H9 (cell line): ENCODE data around the gene DPF3. TPM values are rescaled to one million over a fixed set of nuclear protein-coding genes. Genes with fewer than 3 reads are reported as not detected.
A peak's percentile ranks its signal among the peaks of the same experiment; 100 is the strongest.

ENCODE experiments used
- DNase-seq: peaks from one replicate; pipeline ENCODE4 v3.0.0-alpha.2; 2017
- H2AFZ ChIP-seq: one replicate; pipeline ENCODE4 v1.6.1; 2013; ENCODE audit warnings: mild to moderate bottlenecking, low read length, control low read depth, moderate library complexity
- H2AK5ac ChIP-seq: 2 replicates; pipeline ENCODE4 v1.6.1; 2013; ENCODE audit warnings: low read length, control low read depth, mixed read lengths; ENCODE audit not compliant: insufficient read length
- H2BK120ac ChIP-seq: one replicate; pipeline ENCODE4 v1.6.1; 2013; ENCODE audit warnings: low read depth, mild to moderate bottlenecking, low read length, control low read depth, inconsistent platforms; ENCODE audit not compliant: poor library complexity, severe bottlenecking
- H2BK12ac ChIP-seq: 2 replicates; pipeline ENCODE4 v1.6.1; 2013; ENCODE audit warnings: low read length, control low read depth, mixed read lengths, low read depth; ENCODE audit not compliant: insufficient read length
- H2BK15ac ChIP-seq: 2 replicates; pipeline ENCODE4 v1.6.1; 2013; ENCODE audit warnings: low read depth, low read length, control low read depth
- H2BK20ac ChIP-seq: one replicate; pipeline ENCODE4 v1.6.1; 2013; ENCODE audit warnings: low read depth, mild to moderate bottlenecking, low read length, control low read depth, inconsistent platforms; ENCODE audit not compliant: poor library complexity, severe bottlenecking
- H2BK5ac ChIP-seq: 2 replicates; pipeline ENCODE4 v1.6.1; 2013; ENCODE audit warnings: low read length, control low read depth, mixed read lengths; ENCODE audit not compliant: insufficient read length
- H3K14ac ChIP-seq: 2 replicates; pipeline ENCODE4 v1.6.1; 2013; ENCODE audit warnings: low read length, control low read depth; ENCODE audit not compliant: insufficient read depth
- H3K18ac ChIP-seq: 2 replicates; pipeline ENCODE4 v1.6.1; 2013; ENCODE audit warnings: low read depth, mild to moderate bottlenecking, mixed read lengths, low read length, control low read depth; ENCODE audit not compliant: insufficient read length
- H3K23ac ChIP-seq: 2 replicates; pipeline ENCODE4 v1.6.1; 2013; ENCODE audit warnings: low read length, control low read depth, mixed read lengths, low read depth; ENCODE audit not compliant: insufficient read length
- H3K23me2 ChIP-seq: 2 replicates; pipeline ENCODE4 v1.6.1; 2013; ENCODE audit warnings: low read depth, mild to moderate bottlenecking, mixed read lengths, low read length, control low read depth; ENCODE audit not compliant: insufficient read length, poor library complexity, severe bottlenecking
- H3K27ac ChIP-seq: 2 replicates; pipeline ENCODE4 v1.5.1; 2013; ENCODE audit warnings: low read length, control low read depth, mixed read lengths, low read depth; ENCODE audit not compliant: insufficient read length
- H3K27me3 ChIP-seq: 2 replicates; pipeline ENCODE4 v1.6.1; 2013; ENCODE audit warnings: low read length, control low read depth, inconsistent platforms; ENCODE audit not compliant: insufficient read depth
- H3K4ac ChIP-seq: 2 replicates; pipeline ENCODE4 v1.6.1; 2013; ENCODE audit warnings: low read depth, mild to moderate bottlenecking, control low read depth, inconsistent platforms, low read length, moderate library complexity
- H3K4me1 ChIP-seq: 2 replicates; pipeline ENCODE4 v1.6.1; 2013; ENCODE audit warnings: low read length, control low read depth, inconsistent platforms; ENCODE audit not compliant: insufficient read depth
- H3K4me2 ChIP-seq: 2 replicates; pipeline ENCODE4 v1.6.1; 2013; ENCODE audit warnings: low read length, control low read depth, mixed read lengths; ENCODE audit not compliant: insufficient read length, insufficient read depth
- H3K56ac ChIP-seq: 2 replicates; pipeline ENCODE4 v1.6.1; 2013; ENCODE audit warnings: low read depth, mild to moderate bottlenecking, mixed read lengths, low read length, control low read depth; ENCODE audit not compliant: insufficient read length
- H3K79me1 ChIP-seq: 2 replicates; pipeline ENCODE4 v1.6.1; 2013; ENCODE audit warnings: low read depth, mild to moderate bottlenecking, moderate library complexity, low read length, control low read depth, inconsistent platforms; ENCODE audit not compliant: insufficient read depth, poor library complexity, severe bottlenecking
- H3K79me2 ChIP-seq: 2 replicates; pipeline ENCODE4 v1.6.1; 2013; ENCODE audit warnings: low read length, control low read depth, inconsistent platforms; ENCODE audit not compliant: insufficient read depth
- H3K9ac ChIP-seq: 2 replicates; pipeline ENCODE4 v1.6.1; 2013; ENCODE audit warnings: low read length, control low read depth, mixed read lengths; ENCODE audit not compliant: insufficient read length; ENCODE audit errors: extremely low read depth
- H3K9me3 ChIP-seq: one replicate; pipeline ENCODE4 v1.6.1; 2013; ENCODE audit warnings: low read depth, low read length, inconsistent platforms; ENCODE audit not compliant: control insufficient read depth
- H3T11ph ChIP-seq: one replicate; pipeline ENCODE4 v1.6.1; 2013; ENCODE audit warnings: mild to moderate bottlenecking, low read length, control low read depth, inconsistent platforms
- H4K20me1 ChIP-seq: one replicate; pipeline ENCODE4 v1.6.1; 2013; ENCODE audit not compliant: control insufficient read depth, insufficient read length, insufficient read depth
- H4K5ac ChIP-seq: 2 replicates; pipeline ENCODE4 v1.6.1; 2013; ENCODE audit warnings: low read depth, mild to moderate bottlenecking, mixed read lengths, low read length, control low read depth; ENCODE audit not compliant: insufficient read length
- H4K8ac ChIP-seq: replicated peaks from 2 replicates; pipeline ENCODE4 v1.6.1; 2013; ENCODE audit warnings: low read length, control low read depth, mixed read lengths, low read depth; ENCODE audit not compliant: insufficient read length
- H4K91ac ChIP-seq: 2 replicates; pipeline ENCODE4 v1.6.1; 2013; ENCODE audit warnings: low read depth, mild to moderate bottlenecking, moderate library complexity, mixed read lengths, low read length, control low read depth; ENCODE audit not compliant: insufficient read length
- H3K27ac Mint-ChIP-seq, 3 experiments: 2 replicates in 2 of 3; 3 replicates in 1 of 3; pipeline ENCODE4 v1.8.0; 2020 to 2021; ENCODE audit warnings: mixed read lengths in 3 of 3, mild to moderate bottlenecking in 1 of 3, moderate library complexity in 1 of 3
- H3K27me3 Mint-ChIP-seq: 2 replicates; pipeline ENCODE4 v1.8.0; 2021; ENCODE audit warnings: low read depth, mild to moderate bottlenecking, moderate library complexity, mixed read lengths
- H3K36me3 Mint-ChIP-seq, 3 experiments: 2 replicates in 2 of 3; 3 replicates in 1 of 3; pipeline ENCODE4 v1.8.0; 2020 to 2021; ENCODE audit warnings: low read depth in 3 of 3, mixed read lengths in 3 of 3; ENCODE audit not compliant: insufficient read depth in 1 of 3
- H3K4me1 Mint-ChIP-seq, 2 experiments: 2 replicates each; pipeline ENCODE4 v1.8.0; 2020; ENCODE audit warnings: mixed read lengths in 2 of 2
- H3K4me3 Mint-ChIP-seq, 2 experiments: 2 replicates in 1 of 2; 3 replicates in 1 of 2; pipeline ENCODE4 v1.8.0; 2020 to 2021; ENCODE audit warnings: mild to moderate bottlenecking in 2 of 2, mixed read lengths in 2 of 2, moderate library complexity in 1 of 2
- H3K9me3 Mint-ChIP-seq, 2 experiments: 2 replicates in 1 of 2; 3 replicates in 1 of 2; pipeline ENCODE4 v1.8.0; 2020; ENCODE audit warnings: mild to moderate bottlenecking in 2 of 2, mixed read lengths in 2 of 2, moderate library complexity in 1 of 2
- CTCF ChIP-seq: fragments of 200-600 bp; sonication (generic); conservative IDR thresholded peaks from 3 replicates; pipeline ENCODE4 v1.8.0; 2021; ENCODE audit warnings: antibody characterized with exemption, mild to moderate bottlenecking
- WGBS: extraction: QIAGEN DNeasy Blood & Tissue Kit; methylation state at CpG from one replicate; pipeline ENCODE4 v1.1.7; 2013; ENCODE audit warnings: missing lambda C conversion rate, low lambda C conversion rate, mixed read lengths; ENCODE audit not compliant: insufficient read length; ENCODE audit errors: extremely low coverage; 5-methylcytosine and 5-hydroxymethylcytosine counted together
- total RNA-seq: library from RNA; stranded (reverse); gene quantifications from 2 replicates; pipeline ENCODE4 v1.2.1, GENCODE V29; 2021

The DPF3 gene
- total RNA-seq, 1 experiment from 2014 or later = not detected

- Histone ChIP-seq H3K56ac (no peak overlapping the region), H2BK5ac (no peak overlapping the region), H2BK15ac (no peak overlapping the region), H4K8ac (no peak overlapping the region), H2AFZ (no peak overlapping the region), H3K79me1 (no peaks in the 10 kb centered on the region), H3T11ph (no peak overlapping the region), H3K23ac (no peak overlapping the region), H3K9ac (no peak overlapping the region), H3K4me2 (no peak overlapping the region), H3K79me2 (no peaks in the 10 kb centered on the region), H2BK12ac (no peak overlapping the region), H3K27ac (no peak overlapping the region), H3K4me1 (peaks cover 4% of the 10 kb centered on the region; the same call in 1 of the 2 replicates), H2AK5ac (no peak overlapping the region), H2BK20ac (no peak overlapping the region), H3K18ac (no peak overlapping the region), H4K5ac (no peak overlapping the region), H3K27me3 (no peaks in the 10 kb centered on the region), H3K9me3 (no peaks in the 10 kb centered on the region), H3K14ac (no peak overlapping the region), H3K23me2 (no peaks in the 10 kb centered on the region), H2BK120ac (no peak overlapping the region), H3K4ac (no peak overlapping the region), H4K20me1 (no peaks in the 10 kb centered on the region), H4K91ac (no peak overlapping the region)
- DNase-seq = peak; percentile 15
- H3K36me3 Mint-ChIP-seq = no peaks in the 10 kb centered on the region; a peak in 1 of 7 replicates
- peaks cover 7% of the 10 kb centered on the region for H3K27me3 Mint-ChIP-seq
- H3K4me1 Mint-ChIP-seq = peaks cover 5 to 19% of the 10 kb centered on the region in 2 experiments; a peak in 3 of 4 replicates
- no peak overlapping the region for H3K27ac Mint-ChIP-seq
- no CpG with 5 or more reads among the region's 13 CpGs for WGBS
- H3K4me3 Mint-ChIP-seq = no peak overlapping the region
- H3K9me3 Mint-ChIP-seq = no peaks in the 10 kb centered on the region
- no peak for TF ChIP-seq CTCF
Observed at GRCh38 chr14:72613231-72613974, 280.5 kb downstream of the DPF3 start.
